ENCODE results near the gene KCTD2.

KCTD2 gene

DNA sequence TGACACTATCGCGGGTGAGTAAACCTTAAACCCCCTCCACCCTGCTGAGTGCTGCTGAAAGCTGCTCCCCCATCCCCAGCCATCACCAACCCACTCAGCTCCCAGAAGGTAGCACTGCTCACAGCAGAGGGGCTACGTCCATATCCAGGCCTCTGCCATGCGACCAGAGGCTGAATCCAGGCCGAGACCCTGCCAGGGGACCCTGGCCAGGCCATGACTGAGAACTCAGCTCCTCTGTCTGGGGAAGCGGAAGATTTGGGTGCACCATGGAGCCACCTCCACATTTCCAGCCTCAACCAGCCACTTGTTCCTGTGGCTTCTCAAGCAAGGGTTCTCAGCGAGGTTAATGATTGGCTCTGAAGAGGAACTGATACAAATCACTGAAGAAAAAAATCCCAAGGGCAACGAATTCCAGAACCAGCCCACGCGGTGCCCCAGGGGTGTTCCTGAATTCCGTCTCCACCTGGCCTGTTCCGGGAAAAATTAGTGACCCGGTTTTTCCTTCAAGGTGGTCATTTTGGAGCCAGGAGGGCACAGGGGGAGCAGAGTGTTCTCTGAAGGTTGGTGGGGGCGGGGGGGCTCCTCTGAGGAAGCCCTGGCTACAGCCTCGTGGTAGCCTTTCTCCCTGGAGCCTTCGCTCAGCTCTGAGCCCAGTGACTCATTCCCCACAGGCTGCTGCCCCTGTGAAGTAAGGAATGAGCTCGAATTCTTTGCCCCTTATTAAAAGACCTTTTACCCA lies 31.4 kb downstream of the KCTD2 start:
- no peak for DNase-seq

DNA sequence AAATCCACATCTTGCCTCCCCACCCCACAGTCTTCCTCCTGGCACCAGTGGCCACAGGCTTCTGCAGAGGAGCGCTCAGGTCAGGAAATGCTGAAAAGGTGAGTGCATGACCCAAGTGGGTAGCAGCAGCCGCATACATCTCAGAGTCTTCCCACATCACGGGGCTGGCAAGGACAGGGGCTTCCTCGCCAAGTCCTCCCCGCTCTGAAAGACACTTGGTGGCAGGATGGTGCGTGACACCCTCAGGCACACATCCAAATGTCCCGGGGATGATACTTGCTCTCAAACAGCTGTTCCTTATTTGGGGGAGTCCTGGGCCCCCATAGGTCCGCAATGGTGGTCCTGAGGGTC lies 32.0 kb downstream of the KCTD2 start:
- DNase-seq: no peak

- DNase-seq: no peak
Observed at GRCh38 chr17:75081611-75082540, 34.9 kb downstream of the KCTD2 start.

DNA sequence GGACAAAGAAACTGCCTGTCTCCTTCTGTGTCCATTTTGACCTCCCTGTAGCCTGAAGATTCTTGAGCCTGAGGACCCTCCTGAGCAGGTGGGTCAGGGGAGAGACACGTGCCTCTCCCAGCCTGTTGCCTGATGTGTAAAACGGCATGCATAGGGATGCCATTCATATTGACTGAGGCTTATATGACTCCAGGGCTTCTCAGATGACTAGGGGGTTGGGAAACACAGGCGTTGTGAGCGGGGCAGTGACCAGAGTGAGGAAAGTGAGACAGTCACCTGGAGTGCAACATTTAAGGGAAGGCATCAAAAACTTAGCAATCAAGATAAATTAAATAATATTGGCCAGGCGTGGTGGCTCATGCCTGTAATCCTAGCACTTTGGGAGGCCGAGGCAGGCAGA lies 35.7 kb downstream of the KCTD2 start:
- DNase-seq: no peak

DNA sequence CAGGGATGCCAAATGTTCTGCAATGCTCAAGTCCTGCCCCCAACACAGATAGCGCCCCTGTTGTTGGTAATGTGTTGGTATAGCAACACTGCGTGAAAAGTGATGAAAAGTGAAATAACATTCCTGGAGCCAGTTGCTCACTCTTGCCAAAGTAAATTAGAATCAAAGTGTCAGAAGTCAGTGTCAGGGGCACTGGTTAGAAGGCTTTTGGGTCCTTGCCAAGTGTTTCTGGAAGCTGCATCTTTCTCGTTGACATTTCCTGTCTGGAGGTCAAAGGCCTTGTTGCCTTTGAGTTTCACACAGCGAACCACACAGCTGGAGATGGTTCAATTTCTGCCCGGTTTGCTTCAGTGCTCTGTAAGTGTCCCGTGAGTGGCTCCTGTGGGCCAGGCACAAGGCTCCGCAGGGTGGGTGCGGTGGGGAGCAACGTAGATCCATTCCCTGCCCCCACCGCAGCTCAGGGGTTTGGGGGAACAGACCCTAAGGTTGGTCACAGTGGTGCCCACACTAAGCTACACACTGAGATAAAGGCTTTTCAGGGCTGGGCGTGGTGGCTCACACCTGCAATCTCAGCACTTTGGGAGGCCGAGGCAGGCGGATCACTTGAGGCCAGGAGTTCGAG lies 37.1 kb downstream of the KCTD2 start:
- no peak for DNase-seq

- DNase-seq: no peak
Observed at GRCh38 chr17:75086496-75087181, 39.6 kb downstream of the KCTD2 start.

- no peak for DNase-seq
Observed at GRCh38 chr17:75087182-75087557, 40.1 kb downstream of the KCTD2 start.

GRCh38 chr17:75087558-75088453 lies 40.8 kb downstream of the KCTD2 start, which contains the start of gene SLC16A5:
TSS of gene SLC16A5 (plus strand) at chr17:75087954. CDS start at chr17:75093637, 5,683 bp downstream.
- no peak for DNase-seq

DNA sequence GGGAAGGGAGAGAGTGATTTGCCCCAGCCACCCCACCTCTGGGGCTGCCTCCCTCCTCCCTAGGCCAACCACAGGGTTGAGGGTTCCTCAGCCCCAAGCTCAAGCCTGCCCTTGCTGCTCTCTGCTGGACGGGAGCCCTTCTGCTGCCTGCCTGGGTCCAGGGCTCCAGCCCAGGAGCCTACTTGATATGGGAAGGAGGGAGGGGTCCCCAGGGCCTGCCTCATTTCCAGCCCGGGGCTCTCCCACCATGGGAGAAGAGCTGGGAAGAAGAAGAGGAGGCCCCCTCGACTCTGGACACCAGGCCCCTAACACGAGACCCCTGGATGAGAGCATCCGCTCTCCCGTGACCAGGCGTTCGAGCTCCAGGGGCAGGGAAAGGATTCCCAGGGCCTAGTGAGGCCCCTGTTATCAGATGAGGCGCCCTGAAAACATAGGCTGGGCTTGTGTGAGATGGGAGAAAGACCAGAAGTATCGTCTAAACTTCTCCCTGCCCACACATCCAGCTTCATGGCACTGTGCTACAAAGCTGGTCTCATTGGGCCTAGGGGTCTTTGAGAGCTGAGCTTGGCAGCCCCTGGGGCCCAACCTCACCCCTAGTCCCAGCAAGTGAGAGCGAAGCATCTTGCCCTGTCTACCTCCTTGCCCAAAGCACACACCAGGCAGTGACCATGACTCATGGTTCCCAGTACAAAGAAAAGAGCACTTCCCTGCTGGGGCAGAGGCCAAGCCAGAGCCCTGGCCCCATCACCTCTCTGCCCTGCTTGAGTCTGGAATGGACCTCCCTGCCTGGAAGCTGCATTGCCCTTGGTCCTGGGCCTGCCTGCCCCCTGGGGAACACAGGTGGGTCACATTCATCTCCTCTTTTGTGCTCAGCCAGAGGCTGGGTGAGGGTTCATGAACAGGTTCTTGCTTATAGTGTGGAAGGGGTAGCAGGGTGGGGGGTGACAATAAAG lies 41.7 kb downstream of the KCTD2 start:
- DNase-seq: no peak

GRCh38 chr17:75090871-75091854 lies 44.1 kb downstream of the KCTD2 start:
- DNase-seq: no peak

DNA sequence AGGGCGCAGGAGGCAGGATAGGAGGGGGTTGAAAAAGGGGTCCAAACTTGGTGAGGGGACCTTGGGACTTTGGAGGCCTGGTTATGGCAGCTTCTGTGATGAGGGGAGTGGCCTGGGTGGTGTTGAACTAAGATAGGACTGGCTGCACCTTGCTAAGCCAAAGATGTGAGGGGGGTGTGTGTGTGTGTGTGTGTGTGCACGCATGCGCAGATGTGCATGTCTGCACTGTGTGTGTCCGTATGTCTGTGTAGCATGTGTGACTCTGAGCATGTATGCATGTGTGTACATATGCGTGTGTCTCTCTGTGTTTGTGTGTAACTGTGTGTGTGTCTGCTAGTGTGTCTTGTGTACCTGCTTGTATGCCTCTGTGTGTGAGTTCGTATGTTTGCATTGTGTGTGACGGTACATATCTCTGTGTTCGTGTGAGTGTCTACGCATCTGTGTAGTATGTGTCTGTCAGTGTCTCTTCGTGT lies 44.9 kb downstream of the KCTD2 start:
- DNase-seq: no peak

- no peak for DNase-seq
Observed at GRCh38 chr17:75093548-75094158, 46.6 kb downstream of the KCTD2 start.

GRCh38 chr17:75094871-75095399 lies 47.9 kb downstream of the KCTD2 start:
- no peak for DNase-seq

GRCh38 chr17:75096082-75096625 lies 49.1 kb downstream of the KCTD2 start:
- DNase-seq: no peak

DNA sequence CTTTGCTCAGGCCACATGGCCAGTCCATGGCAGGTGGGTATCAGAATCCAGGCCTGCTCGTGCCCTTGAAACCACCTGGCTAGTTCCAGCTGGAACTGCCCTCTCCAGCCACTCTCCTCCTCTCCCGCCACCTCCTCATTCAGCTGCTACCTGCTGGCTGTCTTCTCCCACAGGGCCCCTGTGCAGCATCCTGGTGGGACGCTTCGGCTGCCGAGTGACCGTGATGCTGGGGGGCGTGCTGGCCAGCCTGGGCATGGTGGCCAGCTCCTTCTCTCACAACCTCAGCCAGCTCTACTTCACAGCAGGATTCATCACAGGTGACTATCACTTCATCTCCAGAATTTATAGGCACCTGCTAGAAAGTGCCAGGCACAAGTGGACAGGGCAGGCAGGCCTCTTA lies 50.8 kb downstream of the KCTD2 start:
- no peak for DNase-seq

DNA sequence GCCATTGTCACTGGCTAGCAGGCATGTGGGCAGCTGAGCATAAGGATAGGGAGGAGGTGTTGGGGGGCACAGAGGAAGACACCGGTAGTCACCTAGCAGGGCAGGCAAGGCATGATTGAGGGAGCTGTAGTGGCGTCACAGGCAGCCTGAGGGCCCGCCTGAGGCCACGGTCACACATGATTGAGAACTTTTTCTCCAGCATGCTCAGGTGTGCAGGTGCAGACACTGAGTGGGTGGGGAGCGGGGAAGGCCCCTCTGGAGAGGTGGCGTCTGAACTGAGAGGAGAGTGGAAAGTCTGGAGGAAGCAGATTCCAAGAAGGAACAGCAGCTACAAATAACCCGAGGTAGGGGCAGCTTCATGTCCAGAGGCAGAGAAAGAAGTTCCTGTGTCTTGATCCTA lies 51.8 kb downstream of the KCTD2 start:
- DNase-seq: no peak

GRCh38 chr17:75099881-75100595 lies 53.0 kb downstream of the KCTD2 start:
- DNase-seq: no peak

DNA sequence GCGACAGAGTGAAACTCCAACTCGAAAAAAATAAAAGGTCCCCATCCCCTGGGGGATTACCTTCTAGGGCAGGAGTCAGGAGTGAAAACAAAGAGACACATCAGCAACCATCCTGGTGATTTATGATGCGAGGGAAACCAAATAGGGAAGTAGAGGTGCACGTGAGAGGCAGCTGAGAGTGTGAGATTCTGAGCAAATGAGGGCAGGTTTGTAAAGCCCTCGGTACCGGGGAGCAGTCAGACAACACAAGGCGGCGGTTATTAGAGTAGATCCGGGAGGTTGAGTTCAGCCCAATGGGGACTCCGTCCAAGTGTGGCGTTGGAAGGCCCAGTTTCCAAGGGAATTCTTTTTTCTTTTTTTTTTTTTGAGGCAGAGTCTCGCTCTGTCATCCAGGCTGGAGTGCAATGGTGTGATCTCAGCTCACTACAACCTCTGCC lies 55.4 kb downstream of the KCTD2 start:
- DNase-seq: no peak
